H1 (cell line): ENCODE measurements around the gene CCDC137. TPM values are rescaled to one million over a fixed set of nuclear protein-coding genes. Genes with fewer than 3 reads are reported as not detected.

ENCODE experiments used
- CEBPB ChIP-seq: IDR thresholded peaks from 2 replicates; pipeline ENCODE4 v1.6.1; 2012; ENCODE audit warnings: low read depth, low read length
- CHD7 ChIP-seq: fragments of 300-600 bp; sonication (generic); IDR thresholded peaks from 2 replicates; pipeline ENCODE4 v1.7.1; 2012; ENCODE audit warnings: low read length, moderate library complexity, mild to moderate bottlenecking, inconsistent platforms; ENCODE audit not compliant: insufficient replicate concordance
- CREB1 ChIP-seq: IDR thresholded peaks from 2 replicates; pipeline ENCODE4 v1.6.1; 2012; ENCODE audit warnings: inconsistent platforms
- FOSL1 ChIP-seq: IDR thresholded peaks from 2 replicates; pipeline ENCODE4 v1.6.1; 2011; ENCODE audit warnings: mild to moderate bottlenecking, low read depth, low read length, moderate library complexity; ENCODE audit not compliant: insufficient read depth
- GTF2F1 ChIP-seq: IDR thresholded peaks from 2 replicates; pipeline ENCODE4 v1.6.1; 2012; ENCODE audit warnings: low read depth, low read length, improper control_type of control experiment, borderline replicate concordance
- JUN ChIP-seq: IDR thresholded peaks from 2 replicates; pipeline ENCODE4 v1.6.1; 2011; ENCODE audit warnings: low read depth, mild to moderate bottlenecking, improper control_type of control experiment, low read length
- JUND ChIP-seq: IDR thresholded peaks from 2 replicates; pipeline ENCODE4 v1.6.1; 2011; ENCODE audit warnings: mild to moderate bottlenecking, improper control_type of control experiment, low read length
- SIRT6 ChIP-seq: IDR thresholded peaks from one replicate; pipeline ENCODE4 v1.7.1; 2012; ENCODE audit warnings: low read length, inconsistent platforms
- polyA plus RNA-seq, 7 experiments: library from polyadenylated mRNA; depleted of rRNA in 3 of 7; stranded (reverse) in 5 of 7; unstranded in 2 of 7; fragments of >200 nt in 5 of 7; fragments of 200-250 nt in 2 of 7; gene quantifications; 1 replicate in 5 of 7; 2 replicates in 1 of 7; 4 replicates in 1 of 7; pipeline versions ENCODE4 v1.2.1 to v1.2.3, GENCODE V29; 2011 to 2013; ENCODE audit warnings: missing spikeins in 2 of 7, mixed read lengths in 2 of 7
- total RNA-seq: library from RNA; stranded (reverse); fragmentation: NEBNext Ultra II Directional; extraction: Animal tissue kit (Norgen Biotek cat#: 25700); gene quantifications from 2 replicates; pipeline ENCODE4 v1.2.1, GENCODE V29; 2021

Gene CCDC137
- total and polyA plus RNA-seq, 2 of the 8 experiments (the other 6 are each of a cell fraction or from before 2014, with no cell fraction given): 17.6 to 38.6 TPM

- no peak for TF ChIP-seq CHD7
- no peak for TF ChIP-seq FOSL1
- no peak for TF ChIP-seq JUND
- no peak for TF ChIP-seq CEBPB
- TF ChIP-seq CREB1: no peak
- no peak for TF ChIP-seq SIRT6
- TF ChIP-seq GTF2F1: no peak
- no peak for TF ChIP-seq JUN
Measured at GRCh38 chr17:81694810-81695209, 28.3 kb downstream of the CCDC137 start (continued).
